HEK293 (cell line): ENCODE results near the gene DUSP10.
A peak's percentile ranks its signal among the peaks of the same experiment; 100 is the strongest.

Experiments used
- ELK4 ChIP-seq: IDR thresholded peaks from 2 replicates; pipeline ENCODE4 v1.6.1; 2011; ENCODE audit warnings: mild to moderate bottlenecking, low read depth, low read length, borderline replicate concordance
- KLF10 ChIP-seq: fragments of 450-650 bp; IDR thresholded peaks from 2 replicates; pipeline ENCODE4 v1.5.1; 2018; ENCODE audit warnings: missing biosample characterization, mild to moderate bottlenecking, missing genetic modification characterization
- KLF7 ChIP-seq: fragments of 450-650 bp; formaldehyde crosslinking; IDR thresholded peaks from 2 replicates; pipeline ENCODE4 v1.5.1; 2016; ENCODE audit warnings: missing biosample characterization, missing genetic modification characterization, borderline replicate concordance
- OSR2 ChIP-seq: fragments of 450-650 bp; formaldehyde crosslinking; IDR thresholded peaks from 2 replicates; pipeline ENCODE4 v1.5.1; 2016; ENCODE audit warnings: missing biosample characterization, missing genetic modification characterization
- OVOL3 ChIP-seq: fragments of 450-650 bp; formaldehyde crosslinking; IDR thresholded peaks from 2 replicates; pipeline ENCODE4 v1.5.1; 2016; ENCODE audit warnings: missing biosample characterization, missing genetic modification characterization
- PRDM10 ChIP-seq: fragments of 450-650 bp; formaldehyde crosslinking; IDR thresholded peaks from 2 replicates; pipeline ENCODE4 v1.5.1; 2016; ENCODE audit warnings: missing biosample characterization, missing genetic modification characterization
- PRDM6 ChIP-seq: fragments of 450-650 bp; formaldehyde crosslinking; IDR thresholded peaks from 2 replicates; pipeline ENCODE4 v1.5.1; 2017; ENCODE audit warnings: missing biosample characterization, missing genetic modification characterization
- SETDB1 ChIP-seq: IDR thresholded peaks from one replicate; pipeline ENCODE4 v1.6.1; 2017; ENCODE audit warnings: mild to moderate bottlenecking, low read length, moderate library complexity, mixed read lengths; ENCODE audit not compliant: insufficient read length
- SP7 ChIP-seq: fragments of 450-650 bp; formaldehyde crosslinking; IDR thresholded peaks from 2 replicates; pipeline ENCODE4 v1.5.1; 2016; ENCODE audit warnings: missing biosample characterization, missing genetic modification characterization
- YY2 ChIP-seq: fragments of 450-650 bp; formaldehyde crosslinking; IDR thresholded peaks from 2 replicates; pipeline ENCODE4 v1.5.1; 2016; ENCODE audit warnings: missing biosample characterization, missing genetic modification characterization
- ZBTB20 ChIP-seq: fragments of 450-650 bp; formaldehyde crosslinking; IDR thresholded peaks from 2 replicates; pipeline ENCODE4 v1.5.1; 2016; ENCODE audit warnings: missing biosample characterization, missing genetic modification characterization
- ZBTB7A ChIP-seq: fragments of 450-650 bp; formaldehyde crosslinking; IDR thresholded peaks from 2 replicates; pipeline ENCODE4 v1.5.1; 2016; ENCODE audit warnings: low read depth, missing biosample characterization, missing genetic modification characterization
- ZNF221 ChIP-seq: fragments of 450-650 bp; formaldehyde crosslinking; IDR thresholded peaks from 2 replicates; pipeline ENCODE4 v1.5.1; 2017; ENCODE audit warnings: missing biosample characterization, missing genetic modification characterization, borderline replicate concordance
- ZNF416 ChIP-seq: fragments of 450-650 bp; formaldehyde crosslinking; IDR thresholded peaks from 2 replicates; pipeline ENCODE4 v1.5.1; 2016; ENCODE audit warnings: missing biosample characterization, missing genetic modification characterization
- ZNF473 ChIP-seq: fragments of 450-650 bp; formaldehyde crosslinking; IDR thresholded peaks from 2 replicates; pipeline ENCODE4 v1.5.1; 2017; ENCODE audit warnings: missing biosample characterization, missing genetic modification characterization
- ZNF488 ChIP-seq: fragments of 450-650 bp; formaldehyde crosslinking; IDR thresholded peaks from 2 replicates; pipeline ENCODE4 v1.5.1; 2016; ENCODE audit warnings: missing biosample characterization, missing genetic modification characterization
- ZNF518A ChIP-seq: fragments of 450-650 bp; formaldehyde crosslinking; conservative IDR thresholded peaks from 2 replicates; pipeline ENCODE4 v1.5.1; 2016; ENCODE audit warnings: low read depth, missing biosample characterization, missing genetic modification characterization
- ZNF610 ChIP-seq: fragments of 450-650 bp; formaldehyde crosslinking; IDR thresholded peaks from 2 replicates; pipeline ENCODE4 v1.5.1; 2016; ENCODE audit warnings: missing biosample characterization, missing genetic modification characterization, borderline replicate concordance
- ZNF639 ChIP-seq: fragments of 450-650 bp; formaldehyde crosslinking; IDR thresholded peaks from 2 replicates; pipeline ENCODE4 v1.5.1; 2016; ENCODE audit warnings: missing biosample characterization, missing genetic modification characterization
- ZNF692 ChIP-seq: fragments of 450-650 bp; formaldehyde crosslinking; IDR thresholded peaks from 2 replicates; pipeline ENCODE4 v1.5.1; 2016; ENCODE audit warnings: missing biosample characterization, missing genetic modification characterization
- ZNF777 ChIP-seq: fragments of 450-650 bp; formaldehyde crosslinking; IDR thresholded peaks from 2 replicates; pipeline ENCODE4 v1.5.1; 2017; ENCODE audit warnings: missing biosample characterization, missing genetic modification characterization, borderline replicate concordance

The DUSP10 gene

GRCh38 chr1:221715321-221716169 is 26.3 kb downstream of the DUSP10 start (continued):
- TF ChIP-seq ZNF518A (tag by site-specific recombination): no peak
- no peak for TF ChIP-seq YY2 (tag by site-specific recombination)
- peak; percentile 93 for TF ChIP-seq SP7 (tag by site-specific recombination)
- TF ChIP-seq PRDM10 (tag by site-specific recombination): peak; percentile 70; the same call in 1 of the 2 replicates
- TF ChIP-seq ZNF639 (tag by site-specific recombination): 0 out of 2 replicates have a peak, but pooled peaks have one; percentile 61
- TF ChIP-seq PRDM6: peak; percentile 90
- peak; percentile 75; the same call in 1 of the 2 replicates for TF ChIP-seq KLF10 (tag by site-specific recombination)
- no peak for TF ChIP-seq ZBTB7A
- peak; percentile 94 for TF ChIP-seq OSR2 (tag by site-specific recombination)
- no peak for TF ChIP-seq ZNF610 (tag by site-specific recombination)
- TF ChIP-seq ZNF473 (tag by site-specific recombination): no peak
- TF ChIP-seq SETDB1: no peak
- no peak for TF ChIP-seq ZNF416 (tag by site-specific recombination)
- TF ChIP-seq KLF7: no peak
- TF ChIP-seq OVOL3 (tag by site-specific recombination): no peak
- TF ChIP-seq ZNF488 (tag by site-specific recombination): no peak
- no peak for TF ChIP-seq ZBTB20 (tag by site-specific recombination)
- TF ChIP-seq ZNF777: no peak
- TF ChIP-seq ZNF221 (tag by site-specific recombination): no peak
- TF ChIP-seq ELK4: no peak
- TF ChIP-seq ZNF692 (tag by site-specific recombination): peak; percentile 53
